SKM-1 (cell line): ENCODE data around the gene PRSS36.
"Not testable (repeated sequence)": the region's sequence is repeated elsewhere in the genome, so short reads cannot be mapped to it uniquely, and the experiment has no call there.

ENCODE experiments used
- DNase-seq: peaks from one replicate; lab custom pipeline; 2025; ENCODE audit not compliant: unreplicated experiment; lab: John Stamatoyannopoulos, UW

PRSS36 gene

DNA sequence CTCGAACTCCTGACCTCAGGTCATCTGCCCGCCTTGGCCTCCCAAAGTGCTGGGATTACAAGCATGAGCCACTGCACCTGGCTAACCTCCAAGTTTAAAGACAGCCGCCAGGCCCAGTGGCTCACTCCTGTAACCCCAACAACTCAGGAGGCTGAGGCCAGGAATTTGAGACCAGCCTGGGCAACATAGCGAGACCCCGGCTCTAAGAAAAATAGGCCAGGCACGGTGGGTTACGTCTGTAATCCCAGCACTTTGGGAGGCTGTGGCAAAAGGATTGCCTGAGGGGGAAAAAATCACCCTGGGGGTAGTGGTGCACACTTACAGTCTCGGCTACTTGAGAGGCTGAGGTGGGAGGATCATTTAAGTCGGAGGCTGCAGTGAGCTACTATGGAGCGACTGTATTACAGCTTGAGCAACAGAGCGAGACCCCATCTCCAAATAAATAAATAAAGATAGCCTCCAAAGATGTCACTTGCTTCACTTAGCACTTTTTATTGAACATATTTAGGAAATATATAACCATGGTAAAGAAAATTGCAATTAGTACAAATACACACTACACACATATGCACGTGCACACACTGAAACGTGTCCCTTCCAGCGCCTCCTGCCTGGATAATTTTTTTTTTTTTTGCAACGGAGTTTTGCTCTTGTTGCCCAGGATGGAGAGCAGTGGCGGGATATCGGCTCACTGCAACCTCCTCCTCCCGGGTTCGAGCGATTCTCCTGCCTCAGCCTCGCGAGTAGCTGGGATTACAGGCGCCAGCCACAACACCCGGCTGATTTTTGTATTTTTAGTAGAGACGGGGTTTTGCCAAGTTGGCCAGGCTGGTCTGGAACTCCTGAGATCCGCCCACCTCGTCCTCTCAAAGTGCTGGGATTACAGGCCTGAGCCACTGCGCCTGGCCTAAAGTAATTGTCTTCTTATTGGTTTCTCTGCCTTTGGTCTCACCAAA is 43.1 kb downstream of the PRSS36 start:
- no peak for DNase-seq

- DNase-seq = peak; percentile 87
Measured at GRCh38 chr16:31105677-31106213, 44.1 kb downstream of the PRSS36 start.

DNA sequence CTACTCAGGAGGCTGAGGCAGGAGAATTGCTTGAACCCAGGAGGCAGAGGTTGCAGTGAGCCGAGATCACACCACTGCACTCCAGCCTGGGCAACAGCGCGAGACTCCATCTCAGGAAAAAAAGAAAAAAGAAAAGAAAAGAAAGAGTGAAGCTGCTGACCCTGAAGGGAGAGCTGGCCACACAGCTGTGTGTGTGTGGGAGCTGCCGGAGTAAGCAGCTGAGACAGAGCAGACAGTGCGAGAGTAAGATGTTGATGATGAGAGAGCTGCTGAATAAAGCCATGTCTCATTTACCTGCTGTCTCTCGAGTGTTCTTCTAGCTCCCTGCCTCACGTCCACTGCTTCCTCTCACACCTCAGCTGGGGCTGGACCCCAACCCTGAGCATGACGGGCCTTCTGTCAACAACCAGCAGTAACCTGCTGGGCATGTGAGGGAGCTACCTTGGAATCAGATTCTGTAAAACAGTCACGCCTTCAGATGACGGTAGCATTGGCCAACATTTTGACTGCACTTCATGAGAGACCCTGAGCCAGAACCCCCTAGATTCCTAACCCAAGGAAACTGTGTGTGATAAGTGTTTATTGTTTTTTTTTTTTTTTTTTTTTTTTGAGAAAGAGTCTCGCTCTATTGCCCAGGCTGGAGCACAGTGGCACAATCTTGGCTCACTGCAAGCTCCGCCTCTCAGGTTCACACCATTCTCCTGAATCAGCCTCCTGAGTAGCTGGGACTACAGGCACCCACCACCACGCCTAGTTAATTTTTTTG is 48.8 kb downstream of the PRSS36 start:
- DNase-seq = not testable (repeated sequence)

DNA sequence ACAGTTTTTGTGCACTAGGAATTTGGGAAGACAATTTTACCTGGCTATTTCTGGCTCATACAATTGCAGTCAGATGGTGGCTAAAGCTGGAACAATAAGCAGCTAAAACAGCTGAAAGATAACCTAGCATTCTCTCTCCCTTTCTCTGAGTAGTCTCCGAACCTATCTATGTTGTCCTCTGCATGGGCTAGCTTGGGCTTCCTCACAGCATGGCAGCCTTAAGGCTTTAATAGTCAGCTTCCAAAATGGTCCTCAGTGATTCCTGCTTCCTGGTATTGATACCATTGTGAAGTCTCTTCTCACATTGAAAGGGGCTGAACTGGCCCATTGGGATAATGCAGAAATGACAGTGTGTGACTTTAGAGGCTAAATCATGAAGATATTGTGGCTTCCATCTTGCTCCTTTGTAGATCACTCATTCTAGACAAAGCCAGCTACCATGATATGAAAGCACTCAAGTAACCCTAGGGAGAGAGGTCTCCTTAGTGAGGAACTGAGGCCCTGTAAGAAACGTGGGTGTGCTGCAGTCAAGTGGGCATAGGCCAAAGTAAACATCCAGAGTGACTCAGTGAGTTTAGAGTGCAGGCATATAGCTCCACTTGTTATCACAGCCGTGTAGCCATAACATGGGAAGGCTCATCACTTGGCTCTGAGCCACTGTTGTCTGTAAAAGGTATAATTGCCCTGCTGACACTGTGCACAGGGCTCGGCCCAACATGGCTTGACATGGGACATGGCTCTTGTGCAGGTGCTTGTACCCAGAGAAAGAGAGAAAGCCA is 49.8 kb downstream of the PRSS36 start:
- no peak for DNase-seq

- peak; percentile 98 for DNase-seq
Measured at GRCh38 chr16:31094424-31095120, 55.3 kb downstream of the PRSS36 start, which contains the start of gene VKORC1. Gene VKORC1, minus strand, starts transcription at chr16:31094797. Its CDS starts 68 bp downstream, at chr16:31094729.

DNA sequence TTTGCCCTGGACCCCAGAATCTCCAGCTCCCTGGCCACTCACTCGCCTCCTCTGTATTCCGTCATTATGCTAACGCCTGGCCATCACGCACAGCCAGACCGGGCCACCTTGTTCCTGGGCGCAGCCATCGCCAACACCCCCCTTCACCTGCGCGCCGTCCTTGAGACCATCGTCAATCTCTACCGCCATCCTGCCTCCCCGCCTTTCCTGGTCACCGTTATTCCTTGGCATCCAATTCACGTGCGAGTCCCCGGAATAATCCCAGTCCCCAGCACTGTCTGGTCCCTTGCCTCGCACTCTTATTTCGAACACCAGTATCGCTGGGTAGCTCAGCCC is 55.8 kb downstream of the PRSS36 start:
- DNase-seq = no peak

GRCh38 chr16:31093132-31093703 is 56.6 kb downstream of the PRSS36 start:
- DNase-seq = no peak

DNA sequence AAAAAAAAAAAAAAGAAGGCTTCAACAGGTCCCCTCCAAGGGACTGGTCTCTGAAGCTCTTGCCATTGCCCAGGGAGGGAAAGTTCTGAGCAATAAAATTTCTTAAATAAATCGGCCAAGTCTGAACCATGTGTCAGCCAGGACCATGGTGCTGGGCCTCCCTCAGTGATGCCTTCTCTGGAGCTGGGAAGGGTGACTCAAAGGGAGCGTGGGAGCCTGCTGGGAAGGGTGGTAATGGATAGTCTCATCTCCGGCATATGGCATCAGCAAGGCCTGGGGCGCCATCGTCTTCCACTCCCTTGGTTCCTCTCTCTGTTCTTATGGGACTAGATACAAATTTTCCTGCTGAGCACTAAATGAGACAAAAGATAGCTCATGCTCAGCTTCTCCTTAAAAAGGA is 57.5 kb downstream of the PRSS36 start:
- no peak for DNase-seq

- no peak for DNase-seq
Measured at GRCh38 chr16:31090540-31090939, 59.3 kb downstream of the PRSS36 start.

- DNase-seq = no peak
Measured at GRCh38 chr16:31089199-31089598, 60.7 kb downstream of the PRSS36 start.
